H1 (cell line): ENCODE results near the gene MYOD1. TPM values are rescaled to one million over a fixed set of nuclear protein-coding genes. Genes with fewer than 3 reads are reported as not detected.

Experiments
- CTCF ChIA-PET: fragments of 300-600 bp; sonication (Branson Sonifier 250); formaldehyde crosslinking; loops from one replicate; lab custom pipeline; 2021; ENCODE audit not compliant: partially characterized antibody; lab: Charles Lee
- POLR2A ChIA-PET: fragments of 300-600 bp; sonication (Branson Sonifier 250); formaldehyde crosslinking; loops from one replicate; lab custom pipeline; 2021; ENCODE audit warnings: inconsistent platforms; ENCODE audit not compliant: partially characterized antibody; lab: Charles Lee
- DNase-seq, 2 experiments: peaks; one replicate each; pipeline versions ENCODE4 v3.0.0 to v3.0.0-alpha.2; 2010 to 2022; ENCODE audit warnings: low spot score in 2 of 2, low read depth in 1 of 2, mixed read lengths in 1 of 2
- FAIRE-seq: peaks from 2 replicates; lab custom pipeline; 2011; peaks lifted over from hg19 to GRCh38; lab: Jason Lieb, UNC
- H2AFZ ChIP-seq: 2 replicates; pipeline ENCODE4 v1.8.1; 2012; ENCODE audit warnings: low read length, inconsistent platforms
- H2AK5ac ChIP-seq: 2 replicates; pipeline ENCODE4 v1.6.1; 2013; ENCODE audit warnings: low read depth, low read length
- H2BK120ac ChIP-seq: replicated peaks from 2 replicates; pipeline ENCODE3; 2013; ENCODE audit warnings: low read depth, low read length, inconsistent platforms
- H2BK12ac ChIP-seq: 2 replicates; pipeline ENCODE4 v1.6.1; 2013; ENCODE audit warnings: low read depth, low read length
- H2BK15ac ChIP-seq: 2 replicates; pipeline ENCODE4 v1.6.1; 2013; ENCODE audit warnings: low read length
- H2BK20ac ChIP-seq: 2 replicates; pipeline ENCODE4 v1.6.1; 2013; ENCODE audit warnings: low read length
- H2BK5ac ChIP-seq: 2 replicates; pipeline ENCODE4 v1.6.1; 2013; ENCODE audit warnings: low read depth, low read length
- H3K14ac ChIP-seq: 2 replicates; pipeline ENCODE4 v1.6.1; 2013; ENCODE audit warnings: inconsistent platforms; ENCODE audit not compliant: insufficient read length
- H3K18ac ChIP-seq: 2 replicates; pipeline ENCODE4 v1.6.1; 2013; ENCODE audit warnings: low read length; ENCODE audit errors: extremely low read depth
- H3K23ac ChIP-seq: 2 replicates; pipeline ENCODE4 v1.6.1; 2013; ENCODE audit warnings: inconsistent platforms; ENCODE audit not compliant: insufficient read length
- H3K23me2 ChIP-seq: 2 replicates; pipeline ENCODE4 v1.6.1; 2013; ENCODE audit warnings: low read depth, low read length
- H3K27ac ChIP-seq: 2 replicates; pipeline ENCODE4 v1.6.1; 2011; ENCODE audit warnings: low read depth, low read length, inconsistent platforms
- H3K27me3 ChIP-seq, 4 experiments: replicated peaks in 1 of 4; 1 replicate in 1 of 4; 2 replicates in 3 of 4; pipeline versions ENCODE4 v1.6.1 to v1.8.1; 2011 to 2013; ENCODE audit warnings: low read length in 3 of 4, mild to moderate bottlenecking in 3 of 4, inconsistent platforms in 2 of 4, mixed read lengths in 2 of 4, moderate library complexity in 1 of 4; ENCODE audit not compliant: control insufficient read depth in 3 of 4, insufficient read depth in 3 of 4; ENCODE audit errors: extremely low read depth in 1 of 4
- H3K36me3 ChIP-seq, 4 experiments: 2 replicates each; pipeline versions ENCODE4 v1.6.1 to v1.8.1; 2011 to 2013; ENCODE audit warnings: mild to moderate bottlenecking in 4 of 4, low read length in 3 of 4, moderate library complexity in 2 of 4, control low read depth in 1 of 4, inconsistent platforms in 1 of 4; ENCODE audit not compliant: insufficient read depth in 4 of 4, control insufficient read depth in 2 of 4
- H3K4ac ChIP-seq: replicated peaks from 2 replicates; pipeline ENCODE3; 2013; ENCODE audit warnings: low read length, low read depth, mixed read lengths, inconsistent platforms; ENCODE audit not compliant: insufficient read length
- H3K4me1 ChIP-seq, 4 experiments: replicated peaks in 1 of 4; 1 replicate in 1 of 4; 2 replicates in 3 of 4; pipeline versions ENCODE4 v1.6.1 to v1.8.1; 2011 to 2013; ENCODE audit warnings: low read length in 3 of 4, inconsistent platforms in 2 of 4, mixed read lengths in 1 of 4; ENCODE audit not compliant: insufficient read depth in 4 of 4, control insufficient read depth in 3 of 4
- H3K4me2 ChIP-seq, 2 experiments: 2 replicates each; pipeline versions ENCODE4 v1.6.1 to v1.8.1; 2011 to 2013; ENCODE audit warnings: low read depth in 2 of 2, low read length in 2 of 2, control low read depth in 1 of 2, inconsistent platforms in 1 of 2, mild to moderate bottlenecking in 1 of 2; ENCODE audit not compliant: insufficient read depth in 1 of 2
- H3K4me3 ChIP-seq, 4 experiments: fragments of 200-600, 300-600 bp in 1 of 4; sonication (generic), shearing (Covaris generic), sonication (Bioruptor Twin) in 1 of 4; 2 replicates each; pipeline versions ENCODE4 v1.5.1 to v1.8.1; 2011 to 2016; ENCODE audit warnings: low read length in 4 of 4, low read depth in 3 of 4, control low read depth in 2 of 4, inconsistent platforms in 2 of 4, mild to moderate bottlenecking in 2 of 4, mixed read lengths in 1 of 4, moderate library complexity in 1 of 4; ENCODE audit not compliant: insufficient read depth in 2 of 4; ENCODE audit errors: extremely low read depth in 1 of 4
- H3K56ac ChIP-seq: replicated peaks from 2 replicates; pipeline ENCODE3; 2013; ENCODE audit warnings: low read depth, mild to moderate bottlenecking, mixed read lengths, low read length, inconsistent platforms; ENCODE audit not compliant: insufficient read length
- H3K79me1 ChIP-seq: 2 replicates; pipeline ENCODE4 v1.6.1; 2013; ENCODE audit warnings: low read depth, low read length, control low read depth
- H3K79me2 ChIP-seq, 2 experiments: 2 replicates each; pipeline versions ENCODE4 v1.6.1 to v1.8.1; 2012 to 2013; ENCODE audit warnings: low read length in 2 of 2, mild to moderate bottlenecking in 2 of 2, inconsistent platforms in 1 of 2; ENCODE audit not compliant: insufficient read depth in 2 of 2, control insufficient read depth in 1 of 2
- H3K9ac ChIP-seq, 4 experiments: replicated peaks in 1 of 4; 1 replicate in 1 of 4; 2 replicates in 3 of 4; pipeline versions ENCODE4 v1.6.1 to v1.8.1; 2011 to 2013; ENCODE audit warnings: low read depth in 3 of 4, low read length in 3 of 4, control low read depth in 2 of 4, mild to moderate bottlenecking in 2 of 4, moderate library complexity in 2 of 4, inconsistent platforms in 1 of 4; ENCODE audit errors: extremely low read depth in 1 of 4
- H3K9me3 ChIP-seq, 2 experiments: 2 replicates each; pipeline versions ENCODE4 v1.6.1 to v1.8.1; 2012 to 2013; ENCODE audit warnings: mild to moderate bottlenecking in 2 of 2, moderate library complexity in 2 of 2, control low read depth in 1 of 2, inconsistent platforms in 1 of 2, low read depth in 1 of 2, low read length in 1 of 2, mixed read lengths in 1 of 2; ENCODE audit not compliant: insufficient read depth in 2 of 2
- H4K20me1 ChIP-seq, 2 experiments: replicated peaks in 1 of 2; 2 replicates each; pipeline versions ENCODE3 to v1.8.1; 2011 to 2013; ENCODE audit warnings: inconsistent platforms in 2 of 2, low read length in 2 of 2, mild to moderate bottlenecking in 1 of 2; ENCODE audit not compliant: insufficient read depth in 2 of 2, control insufficient read depth in 1 of 2
- H4K5ac ChIP-seq: 2 replicates; pipeline ENCODE4 v1.6.1; 2013; ENCODE audit warnings: low read length, low read depth, mixed read lengths, inconsistent platforms; ENCODE audit not compliant: insufficient read length
- H4K8ac ChIP-seq: 2 replicates; pipeline ENCODE4 v1.8.0; 2013; ENCODE audit warnings: mild to moderate bottlenecking, moderate library complexity, low read length, inconsistent platforms; ENCODE audit not compliant: insufficient read depth; ENCODE audit errors: extremely low read depth
- H4K91ac ChIP-seq: replicated peaks from 2 replicates; pipeline ENCODE3; 2013; ENCODE audit warnings: low read length, mixed read lengths, inconsistent platforms; ENCODE audit not compliant: insufficient read length
- ASH2L ChIP-seq: fragments of 200-600, 300-600 bp; sonication (generic); IDR thresholded peaks from one replicate; pipeline ENCODE4 v1.7.1; 2017; ENCODE audit warnings: low read length
- CEBPB ChIP-seq: IDR thresholded peaks from 2 replicates; pipeline ENCODE4 v1.6.1; 2012; ENCODE audit warnings: low read depth, low read length
- CHD2 ChIP-seq: IDR thresholded peaks from 2 replicates; pipeline ENCODE4 v1.6.1; 2012; ENCODE audit warnings: low read length, improper control_type of control experiment
- CREB1 ChIP-seq: IDR thresholded peaks from 2 replicates; pipeline ENCODE4 v1.6.1; 2012; ENCODE audit warnings: inconsistent platforms
- CTCF ChIP-seq, 3 experiments: IDR thresholded peaks; 1 replicate in 2 of 3; 2 replicates in 1 of 3; pipeline versions ENCODE4 v1.5.1 to v1.6.1; 2011; ENCODE audit warnings: low read length in 3 of 3, mild to moderate bottlenecking in 3 of 3, inconsistent platforms in 2 of 3, low read depth in 1 of 3, moderate library complexity in 1 of 3; ENCODE audit not compliant: insufficient read depth in 1 of 3; ENCODE audit errors: control extremely low read depth in 1 of 3
- NANOG ChIP-seq: IDR thresholded peaks from 2 replicates; pipeline ENCODE4 v1.6.1; 2011; ENCODE audit warnings: low read length, low read depth, mild to moderate bottlenecking, inconsistent platforms; ENCODE audit not compliant: insufficient read depth, poor library complexity, severe bottlenecking
- POLR2AphosphoS5 ChIP-seq: IDR thresholded peaks from 2 replicates; pipeline ENCODE4 v1.6.1; 2011; ENCODE audit warnings: low read depth, low read length
- SAP30 ChIP-seq: fragments of 300-600 bp; sonication (generic); IDR thresholded peaks from 2 replicates; pipeline ENCODE4 v1.7.1; 2012; ENCODE audit warnings: low read length, moderate library complexity, mild to moderate bottlenecking, inconsistent platforms; ENCODE audit not compliant: insufficient read depth, insufficient replicate concordance
- SP2 ChIP-seq: IDR thresholded peaks from 2 replicates; pipeline ENCODE4 v1.6.1; 2012; ENCODE audit warnings: mild to moderate bottlenecking, low read length, inconsistent platforms
- SRF ChIP-seq: IDR thresholded peaks from 2 replicates; pipeline ENCODE4 v1.6.1; 2011; ENCODE audit warnings: mild to moderate bottlenecking, low read depth, low read length, moderate library complexity
- TAF7 ChIP-seq: optimal IDR thresholded peaks from 2 replicates; pipeline ENCODE3; 2011; ENCODE audit warnings: low read depth, mild to moderate bottlenecking, inconsistent platforms, low read length, moderate library complexity, borderline replicate concordance
- TBP ChIP-seq: IDR thresholded peaks from 2 replicates; pipeline ENCODE4 v1.6.1; 2011; ENCODE audit warnings: low read depth, low read length, improper control_type of control experiment
- YY1 ChIP-seq: IDR thresholded peaks from 2 replicates; pipeline ENCODE4 v1.6.1; 2011; ENCODE audit warnings: low read depth, mild to moderate bottlenecking, low read length
- WGBS, 2 experiments: shearing (Covaris generic) in 1 of 2; methylation state at CpG; one replicate each; pipeline versions ENCODE4 v1.1.6 to v1.1.7; 2013 to 2015; ENCODE audit warnings: low lambda C conversion rate in 2 of 2, mixed read lengths in 2 of 2, inconsistent platforms in 1 of 2, low coverage in 1 of 2, missing lambda C conversion rate in 1 of 2; ENCODE audit not compliant: insufficient replicate concordance in 2 of 2, insufficient coverage in 1 of 2, insufficient read length in 1 of 2; ENCODE audit errors: extremely low coverage in 1 of 2, missing lambda C conversion rate in 1 of 2; 5-methylcytosine and 5-hydroxymethylcytosine counted together
- polyA plus RNA-seq, 7 experiments: library from polyadenylated mRNA; depleted of rRNA in 3 of 7; stranded (reverse) in 5 of 7; unstranded in 2 of 7; fragments of >200 nt in 5 of 7; fragments of 200-250 nt in 2 of 7; gene quantifications; 1 replicate in 5 of 7; 2 replicates in 1 of 7; 4 replicates in 1 of 7; pipeline versions ENCODE4 v1.2.1 to v1.2.3, GENCODE V29; 2011 to 2013; ENCODE audit warnings: missing spikeins in 2 of 7, mixed read lengths in 2 of 7
- total RNA-seq: library from RNA; stranded (reverse); fragmentation: NEBNext Ultra II Directional; extraction: Animal tissue kit (Norgen Biotek cat#: 25700); gene quantifications from 2 replicates; pipeline ENCODE4 v1.2.1, GENCODE V29; 2021

Gene MYOD1
- total and polyA plus RNA-seq, 2 of the 8 experiments (the other 6 are each of a cell fraction or from before 2014, with no cell fraction given): not detected

- no peak overlapping the region for H3K4ac ChIP-seq
- H2BK120ac ChIP-seq: no peak overlapping the region
- no peaks in the 10 kb centered on the region for H3K79me1 ChIP-seq
- H3K4me2 ChIP-seq: no peak overlapping the region
- FAIRE-seq: no peak
- DNase-seq: no peak
- H3K9ac ChIP-seq: no peak overlapping the region
- no peaks in the 10 kb centered on the region for H3K79me2 ChIP-seq
- no peak overlapping the region for H4K91ac ChIP-seq
- no peak overlapping the region for H3K4me3 ChIP-seq
- H3K4me1 ChIP-seq: no peaks in the 10 kb centered on the region; a peak in 1 of 7 replicates
- peaks cover 0 to 3% (median 0%) of the 10 kb centered on the region in 4 experiments; a peak in 1 of 7 replicates for H3K27me3 ChIP-seq
- ChIA-PET POLR2A (no interaction called here), CTCF (interaction anchor here (1.1 to 1.9 kb wide), 4 partner anchors 10 to 69 kb away, joined by 3 to 11 read pairs (median 6); no protein-coding TSS in a partner anchor)
- no peaks in the 10 kb centered on the region; a peak in 1 of 8 replicates for H3K36me3 ChIP-seq
- no peaks in the 10 kb centered on the region for H4K20me1 ChIP-seq
- no peak overlapping the region for H2BK20ac ChIP-seq
- H3K27ac ChIP-seq: no peak overlapping the region
- no peak overlapping the region for H2BK5ac ChIP-seq
- no peak overlapping the region for H2AFZ ChIP-seq
- H3K14ac ChIP-seq: no peak overlapping the region
- no peak overlapping the region for H2AK5ac ChIP-seq
- H4K5ac ChIP-seq: no peak overlapping the region
- peaks cover 5 to 7% of the 10 kb centered on the region in 2 experiments; a peak in 3 of 4 replicates for H3K9me3 ChIP-seq
- no peak overlapping the region for H3K56ac ChIP-seq
- WGBS, 2 experiments: 75% methylated on average over 5 of the region's 5 CpGs; no CpG with 5 or more reads in 1 of the 2 experiments
- no peaks in the 10 kb centered on the region for H3K23me2 ChIP-seq
- H2BK12ac ChIP-seq: no peak overlapping the region
- no peak overlapping the region for H3K23ac ChIP-seq
- H2BK15ac ChIP-seq: no peak overlapping the region
- no peak overlapping the region for H3K18ac ChIP-seq
- H4K8ac ChIP-seq: no peak overlapping the region
- no peak for TF ChIP-seq SRF
- TF ChIP-seq TBP: no peak
- no peak for TF ChIP-seq CEBPB
- TF ChIP-seq POLR2AphosphoS5: no peak
- TF ChIP-seq ASH2L: no peak
- no peak for TF ChIP-seq TAF7
- no peak for TF ChIP-seq SP2
- TF ChIP-seq YY1: no peak
- no peak for TF ChIP-seq CHD2
- no peak for TF ChIP-seq CREB1
- TF ChIP-seq SAP30: no peak
- no peak for TF ChIP-seq CTCF (IDR thresholded peaks at IDR 0.05; ENCODE audit: control extremely low read depth in 1 of 3, insufficient read depth in 1 of 3, low read depth in 1 of 3, low read length in 3 of 3)
- TF ChIP-seq NANOG: no peak
These were observed 16.5 kb upstream of the MYOD1 start for GRCh38 chr11:17702876-17703275.
